ENCODE measurements around the gene MLLT1.
"Not testable (repeated sequence)": the region's sequence is repeated elsewhere in the genome, so short reads cannot be mapped to it uniquely, and the experiment has no call there.

Gene MLLT1, protein sequence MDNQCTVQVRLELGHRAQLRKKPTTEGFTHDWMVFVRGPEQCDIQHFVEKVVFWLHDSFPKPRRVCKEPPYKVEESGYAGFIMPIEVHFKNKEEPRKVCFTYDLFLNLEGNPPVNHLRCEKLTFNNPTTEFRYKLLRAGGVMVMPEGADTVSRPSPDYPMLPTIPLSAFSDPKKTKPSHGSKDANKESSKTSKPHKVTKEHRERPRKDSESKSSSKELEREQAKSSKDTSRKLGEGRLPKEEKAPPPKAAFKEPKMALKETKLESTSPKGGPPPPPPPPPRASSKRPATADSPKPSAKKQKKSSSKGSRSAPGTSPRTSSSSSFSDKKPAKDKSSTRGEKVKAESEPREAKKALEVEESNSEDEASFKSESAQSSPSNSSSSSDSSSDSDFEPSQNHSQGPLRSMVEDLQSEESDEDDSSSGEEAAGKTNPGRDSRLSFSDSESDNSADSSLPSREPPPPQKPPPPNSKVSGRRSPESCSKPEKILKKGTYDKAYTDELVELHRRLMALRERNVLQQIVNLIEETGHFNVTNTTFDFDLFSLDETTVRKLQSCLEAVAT

GRCh38 chr19:6279931-6280591, at the start of gene MLLT1:
Gene MLLT1, minus strand, starts transcription at chr19:6279975. Its CDS starts 191 bp downstream, at chr19:6279784.
- in situ Hi-C loops (cut with MboI; ENCODE audit: low sequenced_read_pairs): no loop called here

DNA sequence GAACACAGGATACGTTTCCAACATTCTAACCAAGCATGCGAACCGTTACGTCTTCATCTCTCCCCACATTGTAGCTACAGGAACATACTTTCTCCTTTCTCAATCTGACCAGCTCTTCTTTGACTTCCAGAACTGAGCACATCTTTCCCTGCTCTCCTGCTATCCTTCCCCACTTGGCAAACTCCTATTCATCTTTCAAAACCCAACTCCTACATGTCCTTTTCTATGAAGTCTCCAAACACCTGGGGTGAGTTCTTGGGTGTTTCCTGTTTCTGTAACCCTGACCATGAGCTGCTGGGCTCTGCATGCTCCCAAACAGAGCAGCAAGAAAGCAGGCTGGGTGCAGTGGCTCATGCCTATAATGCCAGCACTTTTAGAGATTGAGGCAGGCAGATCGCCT, 47.0 kb upstream of the MLLT1 start:
- in situ Hi-C loops (cut with MboI; ENCODE audit: low sequenced_read_pairs): no loop called here

GRCh38 chr19:6325614-6326013, 45.8 kb upstream of the MLLT1 start:
- in situ Hi-C loops (cut with MboI; ENCODE audit: low sequenced_read_pairs): no loop called here

GRCh38 chr19:6324757-6325156, 45.0 kb upstream of the MLLT1 start:
- in situ Hi-C loops (cut with MboI; ENCODE audit: low sequenced_read_pairs): no loop called here

DNA sequence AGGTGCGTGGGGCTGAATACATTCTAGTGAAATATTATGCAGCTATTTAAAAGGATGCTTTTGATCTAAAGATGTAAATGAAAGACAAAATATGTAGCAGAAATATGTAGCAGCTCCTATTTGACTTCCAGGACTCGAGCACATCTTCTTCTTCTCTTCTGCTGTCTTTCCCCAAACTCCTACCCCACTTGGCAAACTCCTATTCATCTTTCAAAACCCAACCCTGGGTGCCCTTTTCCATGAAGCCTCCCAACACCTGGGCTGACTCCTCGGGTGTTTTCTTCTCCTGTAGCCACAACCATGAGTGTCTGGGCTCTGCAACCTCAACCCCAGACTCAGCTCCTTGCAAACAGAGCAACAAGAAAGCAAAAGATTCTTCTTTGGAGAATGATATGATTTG, 42.5 kb upstream of the MLLT1 start:
- in situ Hi-C loops (cut with MboI; ENCODE audit: low sequenced_read_pairs): no loop called here

- in situ Hi-C loops (cut with MboI; ENCODE audit: low sequenced_read_pairs): no loop called here
These were observed 39.6 kb upstream of the MLLT1 start for GRCh38 chr19:6319376-6319775.

DNA sequence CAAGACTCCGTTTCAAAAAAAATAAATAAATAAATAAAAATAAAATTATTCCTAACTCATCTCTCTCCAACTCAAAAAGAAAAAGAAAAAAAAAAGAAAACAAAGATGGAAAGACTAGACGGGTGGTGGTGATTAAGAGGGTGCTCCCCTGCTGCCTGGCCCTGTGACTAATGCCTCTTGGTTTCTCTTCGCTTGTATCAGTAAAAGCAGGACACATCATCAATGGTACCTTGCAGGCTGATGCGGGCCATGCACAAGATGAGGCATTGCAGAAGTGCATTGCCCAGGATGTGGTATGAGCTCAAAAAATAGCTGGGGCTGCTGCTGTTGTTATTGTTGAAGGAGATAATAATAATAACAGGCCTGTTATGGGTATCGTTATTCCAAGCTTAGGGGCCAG, 39.0 kb upstream of the MLLT1 start:
- in situ Hi-C loops (cut with MboI; ENCODE audit: low sequenced_read_pairs): no loop called here

GRCh38 chr19:6315646-6316045, 35.9 kb upstream of the MLLT1 start:
- in situ Hi-C loops (cut with MboI; ENCODE audit: low sequenced_read_pairs): not testable (repeated sequence)

DNA sequence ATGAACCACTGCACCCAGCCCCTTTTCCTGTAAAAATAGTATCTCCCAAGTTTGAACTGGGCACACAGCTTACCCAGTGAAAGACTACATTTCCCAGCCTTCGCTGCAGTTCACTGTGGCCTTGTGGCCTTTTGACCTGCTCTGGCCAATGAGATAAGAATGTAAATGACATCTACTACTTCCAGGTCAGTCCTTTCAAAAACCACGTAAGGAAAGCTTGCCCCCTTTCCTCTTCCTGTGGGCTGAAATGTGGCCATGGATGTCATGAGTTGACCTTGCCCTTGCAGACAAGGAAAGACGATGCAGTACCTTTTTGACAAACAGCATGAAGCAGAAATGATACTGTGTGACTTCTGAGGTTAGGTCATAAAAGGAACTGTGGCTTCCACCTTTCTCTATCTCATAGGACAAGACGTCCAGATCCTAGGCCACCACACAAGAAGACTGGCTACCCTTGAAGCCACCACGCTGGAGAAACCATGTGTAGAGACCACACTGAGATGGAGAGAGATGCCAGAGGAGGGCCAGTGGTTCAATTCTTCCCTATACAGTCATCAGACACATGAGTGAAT, 33.7 kb upstream of the MLLT1 start:
- in situ Hi-C loops (cut with MboI; ENCODE audit: low sequenced_read_pairs): no loop called here

GRCh38 chr19:6312018-6312417, 32.2 kb upstream of the MLLT1 start:
- in situ Hi-C loops (cut with MboI; ENCODE audit: low sequenced_read_pairs): no loop called here

DNA sequence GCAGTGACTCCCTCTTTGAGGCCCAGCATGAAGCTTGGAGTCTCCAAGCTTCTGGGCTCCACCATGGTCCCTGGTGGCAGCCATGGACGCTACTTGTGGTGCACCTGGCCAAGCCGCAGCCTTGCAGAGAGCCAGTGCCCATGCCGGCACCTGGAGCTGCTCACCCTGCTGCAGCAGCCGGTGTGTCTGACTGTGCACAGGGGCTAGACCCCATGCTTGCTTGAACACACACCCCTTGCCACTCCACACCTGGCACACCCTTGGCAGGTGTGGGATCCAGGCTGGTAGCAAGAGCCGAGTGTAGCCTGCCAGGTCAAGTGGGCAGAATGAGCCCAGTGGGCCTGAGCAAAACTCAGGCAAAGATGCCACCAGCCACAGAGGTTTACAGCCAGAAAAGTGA, 18.6 kb upstream of the MLLT1 start:
- in situ Hi-C loops (cut with MboI; ENCODE audit: low sequenced_read_pairs): no loop called here

GRCh38 chr19:6297202-6297601, 17.4 kb upstream of the MLLT1 start:
- in situ Hi-C loops (cut with MboI; ENCODE audit: low sequenced_read_pairs): no loop called here

DNA sequence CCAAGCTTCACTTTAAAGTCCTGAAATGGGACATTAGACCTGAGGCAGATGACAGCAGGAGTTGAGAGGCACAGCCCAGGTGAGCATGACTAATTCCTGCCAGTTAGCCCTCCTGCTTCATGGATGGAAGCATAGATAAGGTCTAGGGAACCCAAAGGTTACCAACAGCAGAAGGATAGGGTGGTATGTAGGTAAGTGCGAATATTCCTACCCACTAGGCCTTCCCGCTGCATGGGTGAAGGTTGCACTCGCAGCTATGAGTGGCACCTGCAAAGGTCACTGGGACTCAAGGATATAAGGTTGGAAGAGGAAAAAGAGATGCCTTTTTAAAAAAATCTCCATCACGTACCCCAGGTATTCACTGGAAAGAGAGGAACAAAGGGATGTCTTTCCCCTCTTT, 12.2 kb upstream of the MLLT1 start:
- in situ Hi-C loops (cut with MboI; ENCODE audit: low sequenced_read_pairs): no loop called here

GRCh38 chr19:6288737-6289136, 9.0 kb upstream of the MLLT1 start:
- in situ Hi-C loops (cut with MboI; ENCODE audit: low sequenced_read_pairs): no loop called here

DNA sequence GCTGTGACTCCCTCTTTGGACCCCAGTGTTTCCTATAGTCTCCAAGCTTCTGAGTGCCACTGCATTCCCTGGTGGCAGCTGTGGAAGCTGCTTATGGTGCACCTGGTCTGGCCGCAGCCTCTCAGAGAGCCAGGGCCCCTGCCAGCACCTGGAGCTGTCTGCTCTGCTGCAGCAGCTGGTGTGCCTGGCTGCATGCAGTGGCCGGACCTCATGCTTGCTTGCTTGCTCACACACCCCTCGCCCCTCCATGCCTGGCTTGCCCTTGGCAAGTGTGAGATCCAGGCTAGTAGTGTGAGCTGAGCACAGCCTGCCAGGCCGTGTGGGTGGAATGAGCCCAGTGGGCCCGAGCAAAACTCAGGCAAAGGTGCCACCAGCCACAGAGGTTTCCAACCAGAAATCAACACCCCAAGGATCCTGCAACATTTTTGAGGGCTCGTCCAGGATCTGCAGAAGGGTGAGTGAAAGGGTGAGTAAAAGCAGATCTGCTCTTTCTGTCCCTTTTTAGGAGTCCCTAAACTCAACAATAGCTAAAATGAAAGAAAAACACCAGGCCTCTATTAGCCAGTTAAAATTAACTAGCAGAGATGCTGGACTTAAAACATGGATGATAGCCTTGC, 7.6 kb upstream of the MLLT1 start:
- in situ Hi-C loops (cut with MboI; ENCODE audit: low sequenced_read_pairs): no loop called here

DNA sequence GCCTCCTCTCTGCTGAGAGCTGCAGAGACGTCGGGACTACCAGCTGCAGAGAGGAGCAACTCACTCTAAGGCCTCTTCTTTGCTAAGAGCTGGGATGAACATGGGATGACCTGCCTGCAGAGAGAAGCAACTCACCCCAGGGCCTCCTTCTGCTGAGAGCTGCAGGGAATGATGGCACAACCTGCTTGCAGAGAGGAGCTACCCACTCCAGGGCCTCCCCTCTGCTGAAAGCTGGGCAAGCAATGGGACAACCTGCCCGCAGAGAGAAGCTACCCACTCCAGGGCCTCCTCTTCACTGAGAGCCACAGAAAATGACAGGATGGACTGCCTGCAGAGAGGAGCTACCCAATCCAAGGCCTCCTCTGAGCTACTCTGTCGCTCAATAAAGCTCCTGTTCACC, 6.9 kb upstream of the MLLT1 start:
- in situ Hi-C loops (cut with MboI; ENCODE audit: low sequenced_read_pairs): no loop called here

GRCh38 chr19:6282393-6282792, 2.6 kb upstream of the MLLT1 start:
- in situ Hi-C loops (cut with MboI; ENCODE audit: low sequenced_read_pairs): not testable (repeated sequence)

DNA sequence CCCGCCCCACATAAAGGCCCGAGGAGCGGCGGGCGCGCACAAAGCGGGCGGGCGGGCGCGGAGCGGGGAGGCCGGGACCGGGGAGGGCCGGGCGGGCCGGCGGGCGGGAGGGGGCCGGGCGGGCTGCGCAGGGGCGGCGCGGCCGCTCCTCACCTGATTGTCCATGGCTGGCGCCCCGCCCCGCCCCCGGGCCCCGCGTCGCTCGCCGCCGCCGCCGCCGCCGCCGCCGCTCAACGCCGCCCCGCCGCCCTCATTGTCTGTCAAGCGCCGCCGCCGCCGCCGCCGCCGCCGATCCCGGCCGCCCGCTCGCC, 200 bp downstream of the MLLT1 start:
- in situ Hi-C loops (cut with MboI; ENCODE audit: low sequenced_read_pairs): no loop called here

DNA sequence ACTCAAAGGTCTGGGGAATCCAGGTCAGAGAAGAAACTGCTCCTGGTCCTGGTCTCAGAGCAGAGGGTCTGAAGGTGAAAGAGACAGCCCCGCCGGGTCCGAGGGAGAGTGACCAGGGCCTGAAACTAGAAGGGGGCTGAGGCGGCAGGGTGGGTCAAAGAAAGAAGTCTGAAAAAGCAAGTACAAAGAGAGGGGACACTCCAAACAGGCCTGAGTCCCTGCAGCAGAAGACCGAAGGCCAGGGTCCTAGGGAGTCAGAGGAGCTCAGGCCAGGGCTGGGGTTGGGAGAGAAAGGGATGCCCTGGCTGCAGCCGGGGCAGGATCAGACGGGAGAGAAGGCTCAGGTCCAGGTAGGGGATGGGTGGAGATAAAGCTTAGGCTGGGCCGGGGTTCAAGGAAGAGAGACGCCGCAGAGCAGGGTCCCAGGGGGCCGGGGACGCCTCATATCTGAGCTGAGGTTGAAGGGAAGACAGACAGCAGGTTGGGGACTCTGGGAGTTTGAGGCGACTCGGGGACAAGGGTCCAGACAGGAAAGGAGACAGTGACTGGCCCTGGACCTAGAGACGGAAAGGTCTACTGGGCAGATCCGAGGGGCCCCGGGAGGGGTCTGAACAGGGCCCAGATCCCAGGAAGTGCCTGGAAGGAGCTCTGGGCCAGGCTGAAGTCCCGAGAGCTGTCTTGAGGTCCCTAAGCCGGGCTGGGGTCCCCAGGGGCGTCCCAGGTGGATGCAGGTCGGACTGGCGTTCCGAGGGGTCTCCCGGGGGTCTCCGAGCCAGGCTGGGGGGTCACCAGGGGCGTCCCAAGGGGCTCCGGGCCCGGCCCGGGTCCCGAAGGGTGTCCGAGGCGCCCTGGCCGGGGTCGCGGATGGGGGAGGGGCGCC, 795 bp downstream of the MLLT1 start:
- in situ Hi-C loops (cut with MboI; ENCODE audit: low sequenced_read_pairs): no loop called here

DNA sequence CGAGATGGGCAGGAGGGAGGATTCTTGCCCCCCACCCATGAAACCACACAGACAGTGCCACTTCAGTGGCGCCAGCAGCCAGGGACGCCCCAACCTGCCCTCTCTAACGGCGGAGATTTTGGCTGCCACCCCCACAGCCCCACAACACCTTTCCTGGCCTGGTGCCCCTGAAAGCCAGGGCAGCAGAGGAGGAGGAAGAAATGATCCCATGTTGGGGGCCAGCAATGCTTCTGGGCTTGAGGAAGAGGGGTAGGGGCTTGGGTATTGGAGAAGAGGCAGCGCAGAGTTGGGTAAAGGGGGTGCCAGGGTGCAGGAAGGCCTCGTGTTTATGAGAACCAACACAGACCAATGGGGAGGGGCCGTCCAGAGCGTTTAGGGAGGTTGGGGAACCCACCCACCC, 1.7 kb downstream of the MLLT1 start:
- in situ Hi-C loops (cut with MboI; ENCODE audit: low sequenced_read_pairs): no loop called here

- in situ Hi-C loops (cut with MboI; ENCODE audit: low sequenced_read_pairs): no loop called here
These were observed 3.3 kb downstream of the MLLT1 start for GRCh38 chr19:6276447-6276846.
